ENCODE results near the gene ATG9B. TPM values are rescaled to one million over a fixed set of nuclear protein-coding genes. Genes with fewer than 3 reads are reported as not detected.

The ATG9B gene
- total and polyA plus RNA-seq, 9 of the 15 experiments (the other 6 are each of a cell fraction or from before 2014, with no cell fraction given), result 0.29 to 8.0 (median 2.1) TPM

- TF ChIP-seq ZNF224 (CRISPR knock-in tag; IDR thresholded peaks at IDR 0.05) (no peak), NR4A1 (CRISPR knock-in tag; IDR thresholded peaks at IDR 0.05) (no peak), NR4A1 (tag; IDR thresholded peaks at IDR 0.05) (0 out of 2 replicates have a peak, but pooled peaks have one; percentile 52), ILK (tag; IDR thresholded peaks at IDR 0.05; ENCODE audit: borderline replicate concordance, low read depth) (no peak), SAP30 (IDR thresholded peaks at IDR 0.05; ENCODE audit: borderline replicate concordance, insufficient read depth, low read depth, low read length, poor library complexity, severe bottlenecking) (no peak), DPF2 (IDR thresholded peaks at IDR 0.05) (no peak), MIER1 (IDR thresholded peaks at IDR 0.05; ENCODE audit: low read depth) (peak; percentile 99), POLR2AphosphoS2 (IDR thresholded peaks at IDR 0.05; ENCODE audit: low read length) (no peak), TAF9B (IDR thresholded peaks at IDR 0.05; ENCODE audit: partially characterized antibody) (no peak), CREB1 (IDR thresholded peaks at IDR 0.05) (no peak), CREB1 (CRISPR knock-in tag; IDR thresholded peaks at IDR 0.05) (no peak), MXI1 (IDR thresholded peaks at IDR 0.05; ENCODE audit: low read depth, low read length) (0 out of 2 replicates have a peak, but pooled peaks have one; percentile 21), MAZ (CRISPR knock-in tag; conservative IDR thresholded peaks at IDR 0.05 in 1 of 2, IDR thresholded peaks at IDR 0.05 in 1 of 2) (peak in 1 of 2 experiments; percentile 71; a peak in 3 of 4 replicates), ZNF644 (tag; IDR thresholded peaks at IDR 0.05; ENCODE audit: low read depth) (peak; percentile 82), E2F6 (IDR thresholded peaks at IDR 0.05; ENCODE audit: borderline replicate concordance in 1 of 2, extremely low read depth in 1 of 2, insufficient read depth in 1 of 2, insufficient read length in 1 of 2, low read depth in 1 of 2, low read length in 1 of 2, poor library complexity in 1 of 2, severe bottlenecking in 1 of 2) (no peak), FOXP1 (CRISPR knock-in tag; IDR thresholded peaks at IDR 0.05) (peak; percentile 81; the same call in 1 of the 2 replicates), HCFC1 (IDR thresholded peaks at IDR 0.05; ENCODE audit: low read depth, low read length) (peak; percentile 50; the same call in 1 of the 2 replicates)
- TF ChIP-seq, protein P1, sequence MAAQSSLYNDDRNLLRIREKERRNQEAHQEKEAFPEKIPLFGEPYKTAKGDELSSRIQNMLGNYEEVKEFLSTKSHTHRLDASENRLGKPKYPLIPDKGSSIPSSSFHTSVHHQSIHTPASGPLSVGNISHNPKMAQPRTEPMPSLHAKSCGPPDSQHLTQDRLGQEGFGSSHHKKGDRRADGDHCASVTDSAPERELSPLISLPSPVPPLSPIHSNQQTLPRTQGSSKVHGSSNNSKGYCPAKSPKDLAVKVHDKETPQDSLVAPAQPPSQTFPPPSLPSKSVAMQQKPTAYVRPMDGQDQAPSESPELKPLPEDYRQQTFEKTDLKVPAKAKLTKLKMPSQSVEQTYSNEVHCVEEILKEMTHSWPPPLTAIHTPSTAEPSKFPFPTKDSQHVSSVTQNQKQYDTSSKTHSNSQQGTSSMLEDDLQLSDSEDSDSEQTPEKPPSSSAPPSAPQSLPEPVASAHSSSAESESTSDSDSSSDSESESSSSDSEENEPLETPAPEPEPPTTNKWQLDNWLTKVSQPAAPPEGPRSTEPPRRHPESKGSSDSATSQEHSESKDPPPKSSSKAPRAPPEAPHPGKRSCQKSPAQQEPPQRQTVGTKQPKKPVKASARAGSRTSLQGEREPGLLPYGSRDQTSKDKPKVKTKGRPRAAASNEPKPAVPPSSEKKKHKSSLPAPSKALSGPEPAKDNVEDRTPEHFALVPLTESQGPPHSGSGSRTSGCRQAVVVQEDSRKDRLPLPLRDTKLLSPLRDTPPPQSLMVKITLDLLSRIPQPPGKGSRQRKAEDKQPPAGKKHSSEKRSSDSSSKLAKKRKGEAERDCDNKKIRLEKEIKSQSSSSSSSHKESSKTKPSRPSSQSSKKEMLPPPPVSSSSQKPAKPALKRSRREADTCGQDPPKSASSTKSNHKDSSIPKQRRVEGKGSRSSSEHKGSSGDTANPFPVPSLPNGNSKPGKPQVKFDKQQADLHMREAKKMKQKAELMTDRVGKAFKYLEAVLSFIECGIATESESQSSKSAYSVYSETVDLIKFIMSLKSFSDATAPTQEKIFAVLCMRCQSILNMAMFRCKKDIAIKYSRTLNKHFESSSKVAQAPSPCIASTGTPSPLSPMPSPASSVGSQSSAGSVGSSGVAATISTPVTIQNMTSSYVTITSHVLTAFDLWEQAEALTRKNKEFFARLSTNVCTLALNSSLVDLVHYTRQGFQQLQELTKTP (IDR thresholded peaks at IDR 0.05; ENCODE audit: low read depth in 1 of 2, partially characterized antibody in 2 of 2), result peak in 1 of 2 experiments; percentile 97
Measured at GRCh38 chr7:150983893-150984368, 40.4 kb downstream of the ATG9B start (continued).
